NCI-H2081 treated with DMSO at 0.1 percent for 48 hours (cell line): ENCODE measurements around the gene SLC7A11.
"Not testable (repeated sequence)": the region's sequence is repeated elsewhere in the genome, so short reads cannot be mapped to it uniquely, and the experiment has no call there.

ENCODE experiments used
- DNase-seq: peaks from one replicate; lab custom pipeline; 2025; lab: John Stamatoyannopoulos, UW

SLC7A11 gene

GRCh38 chr4:138242834-138243156 is 646 bp upstream of the SLC7A11 start:
- no peak for DNase-seq

- DNase-seq: no peak
These were observed 671 bp downstream of the SLC7A11 start for GRCh38 chr4:138241281-138242075.

DNA sequence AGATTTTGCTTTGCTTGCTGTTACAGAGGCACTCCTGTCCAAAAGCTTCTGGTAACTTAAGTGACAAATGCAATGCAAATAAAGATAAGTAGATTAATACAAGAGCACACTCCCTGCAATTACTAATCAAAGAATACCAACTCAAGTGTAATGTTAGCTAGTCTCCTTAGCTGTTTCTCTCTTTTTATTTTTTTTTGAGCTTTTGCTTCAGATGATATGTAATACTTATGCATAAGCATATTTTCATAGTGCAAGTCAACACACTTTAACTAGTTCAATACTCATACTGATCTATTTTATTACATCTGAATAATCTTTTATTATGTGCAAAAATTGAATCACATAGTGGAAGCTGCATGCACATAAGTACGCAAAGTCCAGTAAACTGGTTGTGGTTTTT is 2.7 kb downstream of the SLC7A11 start:
- no peak for DNase-seq

GRCh38 chr4:138238521-138239292 is 3.4 kb downstream of the SLC7A11 start:
- no peak for DNase-seq

- DNase-seq: not testable (repeated sequence)
These were observed 5.0 kb downstream of the SLC7A11 start for GRCh38 chr4:138237132-138237531.

DNA sequence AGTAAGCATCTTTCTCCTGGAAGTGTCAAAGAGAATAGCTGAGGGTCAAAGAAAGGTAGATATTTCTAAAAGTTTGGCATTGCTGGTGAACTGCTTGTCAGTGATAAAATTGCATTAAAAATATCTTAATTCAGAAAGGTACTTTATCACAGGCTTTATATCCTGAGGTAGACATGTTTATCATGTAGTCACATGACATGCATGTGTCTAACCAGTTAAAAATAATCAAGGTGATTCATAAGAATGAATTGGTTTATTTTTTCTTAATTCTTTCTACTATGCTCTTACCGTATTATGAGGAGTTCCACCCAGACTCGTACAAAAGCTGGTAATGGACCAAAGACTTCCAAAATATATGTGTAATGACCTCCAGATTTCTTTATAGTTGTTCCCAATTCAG is 6.1 kb downstream of the SLC7A11 start:
- DNase-seq: no peak

DNA sequence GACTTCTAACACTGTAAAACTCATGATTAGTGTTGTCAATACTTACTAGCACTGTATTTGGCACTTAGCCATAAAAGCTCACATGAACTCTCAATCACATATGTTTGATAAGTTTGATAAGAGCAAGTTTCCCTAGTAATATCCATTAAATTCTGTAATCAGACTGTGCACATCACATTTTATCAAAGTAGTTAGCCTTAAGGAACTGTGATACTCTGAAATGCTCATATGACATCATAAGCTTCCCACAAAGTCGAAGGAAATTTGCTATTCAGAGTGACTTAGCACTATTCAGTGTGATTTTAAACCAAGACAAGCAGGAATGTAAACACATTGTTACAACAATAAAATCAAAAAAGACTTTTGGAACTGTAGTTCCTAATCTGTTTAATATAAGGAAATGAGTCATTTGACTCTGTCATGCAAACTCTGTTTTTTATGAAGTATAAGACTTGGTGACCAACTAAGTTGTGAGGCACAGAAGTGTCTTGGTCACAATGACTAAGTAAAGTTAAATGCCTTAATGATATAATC is 6.7 kb downstream of the SLC7A11 start:
- DNase-seq: no peak

DNA sequence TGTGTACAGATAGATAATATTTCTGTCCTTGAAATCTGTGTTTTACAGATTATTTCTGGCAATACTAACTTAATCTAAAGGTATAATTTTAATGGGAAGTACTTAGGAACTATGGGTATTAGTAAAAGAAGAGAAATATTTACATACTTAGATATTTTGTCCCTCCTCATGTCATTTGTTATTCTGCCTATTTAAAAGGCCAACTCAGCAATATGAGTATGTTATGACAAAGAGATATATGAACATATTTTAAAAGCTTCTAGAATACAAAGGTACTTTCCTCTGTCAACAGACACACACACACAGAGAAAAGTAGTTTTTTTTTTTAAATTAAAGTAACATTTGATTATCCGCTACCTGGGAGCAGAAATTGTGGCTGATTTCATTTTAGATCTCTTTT is 7.9 kb downstream of the SLC7A11 start:
- DNase-seq: no peak

- DNase-seq: no peak
These were observed 8.7 kb downstream of the SLC7A11 start for GRCh38 chr4:138233313-138234034.

DNA sequence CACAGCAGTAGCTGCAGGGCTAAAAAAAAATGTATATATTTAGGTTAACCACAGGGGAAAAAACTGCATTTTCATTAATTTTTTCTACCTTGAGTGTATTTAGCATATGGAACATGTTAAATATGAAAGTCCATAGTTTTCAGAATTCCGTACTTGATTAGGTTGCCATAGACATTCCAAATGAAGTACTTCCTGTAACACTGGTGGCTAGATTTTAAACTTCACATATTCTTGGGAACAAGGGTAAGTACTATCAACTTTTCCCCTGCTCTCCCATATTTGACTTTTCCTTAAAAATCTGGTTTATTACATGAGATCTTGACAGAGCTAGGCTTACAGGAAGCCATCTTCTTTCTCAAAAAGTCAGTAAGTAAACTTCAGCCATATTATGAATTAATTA is 9.8 kb downstream of the SLC7A11 start:
- DNase-seq: no peak

GRCh38 chr4:138230048-138230447 is 12.1 kb downstream of the SLC7A11 start:
- DNase-seq: no peak

DNA sequence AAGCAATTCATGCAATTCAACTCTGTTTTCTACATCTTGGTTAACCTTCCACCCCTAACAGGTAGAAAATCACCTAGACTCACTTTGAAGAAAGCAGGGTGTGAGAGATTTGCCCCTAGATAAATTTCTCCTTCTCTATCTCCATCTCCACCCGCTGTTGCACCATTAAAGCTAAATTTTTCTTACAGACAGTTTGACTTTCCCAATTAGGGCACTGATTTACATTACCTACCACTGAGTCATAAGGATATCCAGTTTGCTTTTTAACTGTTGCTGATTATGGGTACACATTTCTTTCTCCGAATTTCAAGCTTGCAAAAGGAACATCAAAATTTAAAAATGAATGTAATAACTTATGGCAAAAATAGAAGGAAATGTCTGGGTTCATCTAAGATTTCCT is 13.0 kb downstream of the SLC7A11 start:
- no peak for DNase-seq

- DNase-seq: no peak
These were observed 15.8 kb downstream of the SLC7A11 start for GRCh38 chr4:138226351-138226750.

GRCh38 chr4:138225477-138225876 is 16.7 kb downstream of the SLC7A11 start:
- DNase-seq: no peak

- DNase-seq: no peak
These were observed 17.5 kb downstream of the SLC7A11 start for GRCh38 chr4:138224614-138225013.

- no peak for DNase-seq
These were observed 18.8 kb downstream of the SLC7A11 start for GRCh38 chr4:138223231-138223910.

DNA sequence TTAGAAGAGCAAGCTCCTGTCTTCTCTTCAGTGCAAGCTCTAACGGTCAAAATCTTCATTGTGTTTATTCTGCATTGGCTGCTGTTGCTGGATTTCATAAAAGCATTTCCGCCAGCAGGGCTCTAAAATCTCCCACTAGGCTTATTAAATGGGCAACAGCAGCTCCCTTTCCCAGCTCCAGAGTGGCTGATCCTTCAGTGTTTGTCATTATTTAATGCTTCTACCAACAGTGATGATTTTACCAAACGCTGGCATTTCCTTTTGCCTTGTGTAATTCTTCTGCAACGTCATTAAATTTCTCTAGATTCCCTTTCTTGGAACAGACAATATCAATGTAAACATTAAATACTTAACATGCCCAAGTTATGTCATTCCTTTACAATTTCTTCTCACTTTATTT is 20.1 kb downstream of the SLC7A11 start:
- DNase-seq: no peak

DNA sequence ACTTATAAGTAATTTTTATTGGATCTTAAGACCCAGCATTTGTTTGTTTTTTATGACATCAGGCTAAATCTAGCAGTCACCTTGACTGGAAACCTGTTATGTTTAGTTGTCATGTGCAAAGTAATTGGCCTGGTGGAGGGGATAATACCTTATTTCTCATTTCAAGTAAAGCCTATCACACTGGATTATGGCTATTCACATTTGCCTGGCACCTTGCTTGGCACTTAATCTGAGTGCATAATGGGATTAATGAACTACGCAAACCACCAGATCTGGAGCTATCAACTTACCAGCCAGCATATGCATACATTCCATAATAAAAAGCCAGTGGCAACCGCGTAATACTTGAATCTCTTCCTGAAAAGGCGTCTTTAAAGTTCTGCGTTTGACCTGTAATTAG is 23.2 kb downstream of the SLC7A11 start:
- no peak for DNase-seq

GRCh38 chr4:138217567-138217966 is 24.6 kb downstream of the SLC7A11 start:
- no peak for DNase-seq

DNA sequence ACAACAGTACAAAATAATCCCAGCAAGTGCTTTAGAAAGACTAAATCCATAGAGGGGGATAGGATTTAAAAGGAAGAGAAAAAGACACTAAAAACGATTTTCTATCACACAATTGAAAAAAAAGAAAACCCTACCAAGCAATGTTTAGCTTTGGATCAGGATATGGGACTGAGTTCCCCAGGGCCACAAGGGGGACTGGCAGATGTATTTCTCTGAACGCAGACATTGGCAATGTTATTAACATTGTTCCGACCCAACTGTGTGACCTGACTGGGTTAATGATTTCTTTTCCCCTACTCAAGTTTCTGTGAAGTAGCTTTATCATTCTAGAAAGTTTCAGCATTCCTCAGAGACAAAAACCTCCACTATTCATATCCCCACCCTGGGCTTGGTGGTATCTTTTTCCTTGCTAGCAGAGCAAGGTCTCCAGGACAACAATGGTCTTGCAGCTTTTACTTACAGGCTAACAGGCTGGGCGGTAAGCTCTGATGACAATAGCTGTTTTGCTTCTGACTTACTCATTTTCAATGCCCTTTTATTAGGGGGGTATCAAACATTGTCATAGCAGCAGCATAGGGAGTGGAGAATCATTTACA is 25.8 kb downstream of the SLC7A11 start:
- no peak for DNase-seq

- DNase-seq: not testable (repeated sequence)
These were observed 31.6 kb downstream of the SLC7A11 start for GRCh38 chr4:138210576-138210975.

DNA sequence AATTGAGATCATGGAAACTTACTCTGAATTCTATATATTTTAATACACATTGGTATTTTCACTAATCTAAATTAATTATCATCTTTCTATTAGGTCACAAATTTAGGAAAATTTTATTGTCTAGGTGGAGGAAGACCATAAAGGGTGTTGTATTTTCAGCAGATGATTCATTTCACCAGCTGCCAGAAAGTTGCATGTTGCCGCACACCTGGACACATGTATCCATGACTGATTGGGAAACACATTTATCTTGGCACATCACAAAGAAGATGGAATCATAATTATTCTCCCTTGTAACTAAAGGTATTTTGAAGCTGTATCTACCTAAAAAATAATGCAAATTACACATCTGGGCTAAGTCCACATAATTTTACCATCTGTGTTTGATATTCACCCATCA is 33.1 kb downstream of the SLC7A11 start:
- no peak for DNase-seq
